IgD-negative memory B cell (primary cell): Measurements from ENCODE around the gene VPS13D. TPM values are rescaled to one million over a fixed set of nuclear protein-coding genes. Genes with fewer than 3 reads are reported as not detected.

ENCODE experiments used
- H3K27ac Mint-ChIP-seq, 3 donors: one replicate each; pipeline ENCODE4 v1.8.0; 2020 to 2022; ENCODE audit warnings: mild to moderate bottlenecking in 3 of 3, mixed read lengths in 3 of 3, moderate library complexity in 1 of 3
- H3K27me3 Mint-ChIP-seq: one replicate; pipeline ENCODE4 v1.8.0; 2021; ENCODE audit warnings: mixed read lengths
- H3K36me3 Mint-ChIP-seq: one replicate; pipeline ENCODE4 v1.8.0; 2020; ENCODE audit warnings: mild to moderate bottlenecking, mixed read lengths
- H3K4me1 Mint-ChIP-seq, 3 donors: one replicate each; pipeline ENCODE4 v1.8.0; 2020 to 2022; ENCODE audit warnings: mixed read lengths in 3 of 3, mild to moderate bottlenecking in 1 of 3
- H3K4me3 Mint-ChIP-seq, 4 donors: one replicate each; pipeline ENCODE4 v1.8.0; 2020 to 2022; ENCODE audit warnings: mild to moderate bottlenecking in 4 of 4, mixed read lengths in 4 of 4, moderate library complexity in 3 of 4
- H3K9me3 Mint-ChIP-seq, 3 donors: one replicate each; pipeline ENCODE4 v1.8.0; 2020 to 2021; ENCODE audit warnings: mixed read lengths in 3 of 3, mild to moderate bottlenecking in 1 of 3
- polyA plus RNA-seq: library from polyadenylated mRNA; unstranded; fragments of 300-500 nt; fragmentation: Illumina TruSeq; gene quantifications from one replicate; pipeline ENCODE4 v1.2.3, GENCODE V29; 2021

VPS13D gene
- polyA plus RNA-seq, 1 donor from 2014 or later: 8.9 TPM

DNA sequence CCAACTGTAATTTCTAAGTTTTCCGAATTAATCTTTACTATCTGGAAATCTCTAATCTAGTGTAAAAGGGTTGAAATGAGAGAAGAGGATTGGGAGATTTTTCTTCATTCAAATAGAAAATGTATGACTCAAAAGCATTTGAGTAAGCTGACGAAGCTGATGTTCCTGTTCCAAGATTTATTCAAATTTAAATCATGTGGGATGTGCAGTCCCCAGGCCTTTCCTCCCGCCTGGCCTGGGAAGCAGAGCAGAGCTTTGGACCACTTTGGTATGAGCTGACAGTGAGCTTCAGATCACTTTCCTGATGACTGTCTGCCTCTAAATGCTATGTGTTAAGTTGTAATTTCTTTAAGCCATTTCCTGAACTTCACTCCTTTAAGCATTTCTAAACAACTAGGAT, 196.2 kb downstream of the VPS13D start:
- Mint-ChIP-seq H3K27me3 (no peaks in the 10 kb centered on the region), H3K36me3 (peaks cover 7% of the 10 kb centered on the region), H3K9me3 (no peaks in the 10 kb centered on the region), H3K4me1 (no peaks in the 10 kb centered on the region), H3K27ac (no peak overlapping the region), H3K4me3 (no peak overlapping the region)

GRCh38 chr1:12428334-12428733, 198.5 kb downstream of the VPS13D start:
- Mint-ChIP-seq H3K36me3 (peaks cover 5% of the 10 kb centered on the region), H3K4me1 (peaks cover 0 to 4% (median 2%) of the 10 kb centered on the region in 3 donors), H3K9me3 (no peaks in the 10 kb centered on the region), H3K27ac (peak overlapping the region in 1 of 3 donors; percentile 21), H3K4me3 (no peak overlapping the region), H3K27me3 (no peaks in the 10 kb centered on the region)

- no peak overlapping the region for H3K4me3 Mint-ChIP-seq
- H3K36me3 Mint-ChIP-seq: peaks cover 7% of the 10 kb centered on the region
- H3K4me1 Mint-ChIP-seq: peaks cover 15 to 21% (median 21%) of the 10 kb centered on the region in 3 donors
- no peaks in the 10 kb centered on the region for H3K9me3 Mint-ChIP-seq
- no peaks in the 10 kb centered on the region for H3K27me3 Mint-ChIP-seq
- H3K27ac Mint-ChIP-seq: peak overlapping the region in 1 of 3 donors; percentile 39
Measured at GRCh38 chr1:12430525-12430924, 200.7 kb downstream of the VPS13D start.

DNA sequence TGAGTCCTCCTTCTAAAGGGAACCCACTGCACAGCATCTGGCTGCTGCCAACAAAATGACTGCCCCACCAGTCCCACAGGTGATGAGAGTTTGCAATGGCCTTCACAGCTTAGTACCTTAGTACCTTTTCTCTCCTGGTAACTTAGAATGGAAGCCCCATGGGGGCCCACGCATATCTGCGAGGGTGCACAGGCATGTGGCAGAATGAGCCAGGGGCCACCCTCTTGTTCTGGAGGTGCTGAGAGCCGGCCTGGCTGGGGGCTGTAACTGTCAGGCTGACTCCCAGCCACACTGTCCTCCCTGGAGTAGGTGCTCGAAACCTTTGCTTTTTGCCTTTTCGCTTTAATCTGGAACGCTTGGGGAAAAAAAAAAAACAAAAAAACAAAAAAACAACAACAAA, 203.1 kb downstream of the VPS13D start:
- H3K36me3 Mint-ChIP-seq: peaks cover 10% of the 10 kb centered on the region
- no peaks in the 10 kb centered on the region for H3K9me3 Mint-ChIP-seq
- H3K4me3 Mint-ChIP-seq: peak overlapping the region in 1 of 4 donors; percentile 70
- peak overlapping the region in 1 of 3 donors; percentile 55 for H3K27ac Mint-ChIP-seq
- no peaks in the 10 kb centered on the region for H3K27me3 Mint-ChIP-seq
- peaks cover 25 to 30% (median 29%) of the 10 kb centered on the region in 3 donors for H3K4me1 Mint-ChIP-seq

DNA sequence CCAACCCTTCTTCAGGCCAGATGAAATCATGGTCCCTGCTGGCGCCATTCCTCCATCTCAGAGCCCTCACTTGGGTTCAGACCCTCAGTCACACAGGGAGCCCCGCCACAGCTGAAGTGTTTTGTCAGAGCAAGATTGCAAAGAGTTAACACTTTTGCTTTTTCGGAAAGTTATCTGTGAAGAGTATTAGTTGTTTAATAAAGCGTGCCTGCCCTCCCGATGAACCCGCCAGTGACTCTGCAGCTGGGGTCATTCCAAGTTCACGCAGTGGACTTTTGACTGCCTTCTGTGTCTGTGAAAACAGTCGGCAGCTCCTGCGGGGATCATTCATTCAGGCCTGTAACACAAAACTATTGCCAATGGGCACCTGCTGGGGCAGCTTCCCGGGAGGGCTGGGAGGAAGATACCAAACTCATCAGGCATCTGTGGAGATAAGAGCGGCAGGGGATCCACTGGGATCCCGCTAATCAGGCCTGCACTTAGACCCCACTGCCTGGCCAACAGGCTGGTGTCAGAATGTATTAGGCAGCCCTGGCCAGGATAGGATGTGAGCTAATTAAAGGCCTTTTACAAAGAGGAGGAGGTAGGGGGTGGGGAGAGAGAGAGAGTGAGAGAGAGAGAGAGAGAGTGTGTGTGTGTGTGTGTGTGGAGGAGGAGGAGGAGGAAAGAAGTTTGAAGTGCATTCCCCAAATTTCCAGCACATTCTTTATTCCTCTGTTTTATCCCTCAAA, 203.7 kb downstream of the VPS13D start:
- Mint-ChIP-seq H3K9me3 (peaks cover 0 to 2% (median 0%) of the 10 kb centered on the region in 3 donors), H3K4me3 (peak overlapping the region in 2 of 4 donors; percentile 70 to 78), H3K36me3 (peaks cover 10% of the 10 kb centered on the region), H3K27ac (peak overlapping the region in 1 of 3 donors; percentile 55), H3K27me3 (no peaks in the 10 kb centered on the region), H3K4me1 (peaks cover 25 to 33% (median 32%) of the 10 kb centered on the region in 3 donors)

DNA sequence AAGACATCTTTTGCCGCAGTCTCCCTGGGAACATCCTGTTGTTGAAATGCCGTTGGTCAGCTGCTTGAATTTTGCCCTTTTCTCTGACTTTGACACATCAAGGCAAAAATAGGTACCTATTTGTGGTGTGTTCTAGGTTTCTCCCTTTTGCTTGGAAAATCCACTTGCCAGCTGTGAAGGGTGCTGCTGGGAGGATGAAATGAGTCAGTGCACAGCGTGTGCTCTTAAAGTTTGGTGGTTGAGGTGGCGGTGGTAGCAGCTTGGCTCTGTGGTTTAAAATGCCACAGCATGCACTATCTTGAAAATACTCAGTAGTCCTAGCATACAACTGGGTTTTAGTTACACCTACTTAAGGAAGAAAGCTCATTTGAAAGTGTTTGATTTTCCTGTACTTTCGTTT, 204.3 kb downstream of the VPS13D start:
- H3K9me3 Mint-ChIP-seq: peaks cover 0 to 3% (median 0%) of the 10 kb centered on the region in 3 donors
- peak overlapping the region in 2 of 4 donors; percentile 75 to 82 for H3K4me3 Mint-ChIP-seq
- H3K27me3 Mint-ChIP-seq: no peaks in the 10 kb centered on the region
- peak overlapping the region in 2 of 3 donors; percentile 55 to 64 for H3K27ac Mint-ChIP-seq
- peaks cover 25 to 38% (median 33%) of the 10 kb centered on the region in 3 donors for H3K4me1 Mint-ChIP-seq
- peaks cover 10% of the 10 kb centered on the region for H3K36me3 Mint-ChIP-seq

DNA sequence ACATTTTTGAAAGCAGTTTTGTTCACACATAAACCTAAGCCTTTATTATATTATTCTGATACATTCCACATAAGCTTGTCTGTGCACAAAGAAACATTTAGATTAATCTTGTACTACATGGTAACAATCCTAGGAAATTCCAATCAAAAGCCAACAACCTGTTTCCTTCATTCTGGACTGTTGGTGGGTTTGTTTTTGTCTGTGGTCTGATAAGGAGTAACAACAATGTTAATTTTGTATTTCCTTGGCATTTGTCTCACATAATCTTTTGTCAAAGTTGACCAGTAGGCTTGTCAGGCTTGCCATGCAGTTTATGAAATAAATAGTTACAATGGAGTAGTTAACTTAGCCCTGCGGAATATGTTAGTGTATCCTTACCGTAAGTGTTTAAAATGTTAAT, 204.9 kb downstream of the VPS13D start:
- Mint-ChIP-seq H3K27ac (peak overlapping the region in 1 of 3 donors; percentile 34), H3K9me3 (peaks cover 0 to 3% (median 0%) of the 10 kb centered on the region in 3 donors), H3K4me1 (peaks cover 25 to 38% (median 33%) of the 10 kb centered on the region in 3 donors), H3K4me3 (peak overlapping the region in 2 of 4 donors; percentile 37 to 75), H3K36me3 (peaks cover 12% of the 10 kb centered on the region), H3K27me3 (no peaks in the 10 kb centered on the region)

DNA sequence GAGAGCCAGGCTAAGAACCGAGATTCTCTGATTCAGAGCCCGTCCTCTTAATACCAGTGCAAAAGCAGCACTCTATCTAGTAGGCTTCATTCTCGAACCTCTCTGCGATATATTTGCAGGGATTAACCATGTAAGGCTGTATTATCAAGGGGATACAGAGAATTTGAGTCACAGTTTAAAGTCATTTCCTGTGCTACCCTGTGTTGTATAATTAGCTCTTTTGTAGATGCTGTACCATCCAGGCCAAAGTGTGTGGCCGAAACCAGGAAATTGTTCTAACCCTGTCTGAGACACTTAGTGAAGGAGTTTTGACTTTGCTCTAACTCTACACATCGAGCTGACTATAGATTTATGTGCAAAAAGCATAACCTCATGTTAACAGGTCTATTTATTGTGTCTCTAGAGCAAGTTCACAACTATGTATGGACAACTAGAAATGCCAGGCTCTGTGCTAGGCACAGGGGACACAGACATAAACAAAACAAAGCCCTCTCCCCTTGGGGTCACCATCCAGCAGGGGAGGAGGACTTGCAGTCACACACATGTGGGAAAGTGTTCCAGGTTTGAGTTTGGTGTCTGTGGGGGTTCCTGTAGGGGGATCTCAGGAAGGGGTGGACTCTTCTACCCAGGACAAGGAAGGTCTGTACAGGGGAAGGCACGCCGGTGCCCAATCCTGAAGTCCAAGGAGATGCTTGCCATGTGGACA, 206.0 kb downstream of the VPS13D start:
- Mint-ChIP-seq H3K27ac (peak overlapping the region in 1 of 3 donors; percentile 53), H3K4me1 (peaks cover 25 to 38% (median 33%) of the 10 kb centered on the region in 3 donors), H3K27me3 (no peaks in the 10 kb centered on the region), H3K4me3 (peak overlapping the region in 2 of 4 donors; percentile 57 to 64), H3K36me3 (peaks cover 15% of the 10 kb centered on the region), H3K9me3 (peaks cover 0 to 3% (median 0%) of the 10 kb centered on the region in 3 donors)

DNA sequence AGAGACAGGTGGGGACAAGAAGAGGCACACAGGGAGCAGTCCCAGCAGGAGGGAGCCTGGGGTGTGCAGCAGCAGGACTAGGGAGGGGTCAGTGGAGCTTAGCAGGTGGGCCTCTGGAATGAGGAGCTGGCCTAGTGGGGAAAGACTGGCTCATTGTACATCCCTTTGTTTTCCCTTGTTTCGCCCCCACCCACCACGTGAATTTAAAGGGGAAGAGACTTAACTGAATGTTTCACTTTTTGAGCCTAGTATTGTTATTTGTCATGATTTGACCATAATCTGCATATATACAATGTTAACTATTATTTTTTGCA, 206.5 kb downstream of the VPS13D start:
- peaks cover 0 to 3% (median 0%) of the 10 kb centered on the region in 3 donors for H3K9me3 Mint-ChIP-seq
- no peak overlapping the region for H3K4me3 Mint-ChIP-seq
- H3K36me3 Mint-ChIP-seq: peaks cover 17% of the 10 kb centered on the region
- H3K27me3 Mint-ChIP-seq: no peaks in the 10 kb centered on the region
- peak overlapping the region in 1 of 3 donors; percentile 53 for H3K27ac Mint-ChIP-seq
- H3K4me1 Mint-ChIP-seq: peaks cover 25 to 38% (median 33%) of the 10 kb centered on the region in 3 donors

DNA sequence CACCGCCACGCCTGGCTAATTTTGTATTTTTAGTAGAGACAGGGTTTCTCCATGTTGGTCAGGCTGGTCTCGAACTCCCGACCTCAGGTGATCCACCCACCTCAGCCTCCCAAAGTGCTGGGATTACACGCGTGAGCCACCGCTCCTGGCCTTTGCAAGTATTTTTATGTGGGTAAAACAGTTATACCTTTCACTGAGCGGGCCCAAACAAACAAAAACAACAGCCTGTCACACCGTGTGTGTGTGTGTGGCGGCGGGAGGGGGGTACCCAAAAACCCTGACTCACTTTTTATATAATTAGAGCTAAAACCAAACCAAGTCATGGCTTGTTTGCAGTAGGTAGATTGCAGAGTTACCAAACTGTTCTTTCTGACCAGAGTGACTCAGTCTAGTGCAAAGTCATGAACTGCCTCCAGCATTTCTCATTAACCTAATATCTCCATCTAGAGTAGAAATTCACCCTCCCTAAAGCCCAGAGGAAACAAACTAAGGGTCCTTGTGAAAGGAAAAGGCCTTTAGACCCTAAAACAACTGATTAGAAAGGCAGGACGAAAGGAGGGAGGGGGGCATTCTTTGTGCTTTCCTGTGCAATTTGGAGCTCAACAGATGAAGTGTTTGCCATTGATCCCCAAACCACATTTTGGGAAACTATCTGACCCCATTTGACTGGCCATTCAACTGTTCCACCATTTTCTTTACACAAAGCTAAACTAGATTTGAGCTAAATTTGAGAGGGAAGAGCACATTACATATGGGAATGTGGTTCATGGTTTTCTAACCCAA, 207.2 kb downstream of the VPS13D start:
- H3K4me3 Mint-ChIP-seq: peak overlapping the region in 1 of 4 donors; percentile 53
- peaks cover 21% of the 10 kb centered on the region for H3K36me3 Mint-ChIP-seq
- peak overlapping the region in 1 of 3 donors; percentile 53 for H3K27ac Mint-ChIP-seq

GRCh38 chr1:12437629-12438028, 207.8 kb downstream of the VPS13D start:
- Mint-ChIP-seq H3K4me3 (no peak overlapping the region), H3K27ac (peak overlapping the region in 1 of 3 donors; percentile 27), H3K27me3 (no peaks in the 10 kb centered on the region), H3K36me3 (peaks cover 24% of the 10 kb centered on the region), H3K9me3 (peaks cover 0 to 3% (median 0%) of the 10 kb centered on the region in 3 donors), H3K4me1 (peaks cover 25 to 38% (median 32%) of the 10 kb centered on the region in 3 donors)

More for the DNA sequence above, 207.2 kb downstream of the VPS13D start:
- peaks cover 0 to 3% (median 0%) of the 10 kb centered on the region in 3 donors for H3K9me3 Mint-ChIP-seq
- no peaks in the 10 kb centered on the region for H3K27me3 Mint-ChIP-seq
- H3K4me1 Mint-ChIP-seq: peaks cover 25 to 38% (median 32%) of the 10 kb centered on the region in 3 donors

- Mint-ChIP-seq H3K27me3 (no peaks in the 10 kb centered on the region), H3K9me3 (peaks cover 0 to 3% (median 1%) of the 10 kb centered on the region in 3 donors)
Measured at GRCh38 chr1:12438349-12438924, 208.6 kb downstream of the VPS13D start.

GRCh38 chr1:12439073-12439472, 209.2 kb downstream of the VPS13D start:
- peak overlapping the region in 1 of 3 donors; percentile 27 for H3K27ac Mint-ChIP-seq
- peak overlapping the region in 1 of 4 donors; percentile 67 for H3K4me3 Mint-ChIP-seq
- H3K27me3 Mint-ChIP-seq: no peaks in the 10 kb centered on the region
- peaks cover 0 to 3% (median 3%) of the 10 kb centered on the region in 3 donors for H3K9me3 Mint-ChIP-seq
- H3K4me1 Mint-ChIP-seq: peaks cover 23 to 29% (median 25%) of the 10 kb centered on the region in 3 donors
- H3K36me3 Mint-ChIP-seq: peaks cover 26% of the 10 kb centered on the region

More at GRCh38 chr1:12438349-12438924, 208.6 kb downstream of the VPS13D start:
- Mint-ChIP-seq H3K36me3 (peaks cover 27% of the 10 kb centered on the region), H3K4me3 (peak overlapping the region in 1 of 4 donors; percentile 52), H3K27ac (peak overlapping the region in 1 of 3 donors; percentile 27), H3K4me1 (peaks cover 25 to 33% (median 31%) of the 10 kb centered on the region in 3 donors)
